Measurements from ENCODE around the gene KCNH2. TPM values are rescaled to one million over a fixed set of nuclear protein-coding genes. Genes with fewer than 3 reads are reported as not detected.

KCNH2 gene
- total and polyA plus RNA-seq, 4 donors: 0.18 to 74.6 (median 0.33) TPM; not detected in 1

DNA sequence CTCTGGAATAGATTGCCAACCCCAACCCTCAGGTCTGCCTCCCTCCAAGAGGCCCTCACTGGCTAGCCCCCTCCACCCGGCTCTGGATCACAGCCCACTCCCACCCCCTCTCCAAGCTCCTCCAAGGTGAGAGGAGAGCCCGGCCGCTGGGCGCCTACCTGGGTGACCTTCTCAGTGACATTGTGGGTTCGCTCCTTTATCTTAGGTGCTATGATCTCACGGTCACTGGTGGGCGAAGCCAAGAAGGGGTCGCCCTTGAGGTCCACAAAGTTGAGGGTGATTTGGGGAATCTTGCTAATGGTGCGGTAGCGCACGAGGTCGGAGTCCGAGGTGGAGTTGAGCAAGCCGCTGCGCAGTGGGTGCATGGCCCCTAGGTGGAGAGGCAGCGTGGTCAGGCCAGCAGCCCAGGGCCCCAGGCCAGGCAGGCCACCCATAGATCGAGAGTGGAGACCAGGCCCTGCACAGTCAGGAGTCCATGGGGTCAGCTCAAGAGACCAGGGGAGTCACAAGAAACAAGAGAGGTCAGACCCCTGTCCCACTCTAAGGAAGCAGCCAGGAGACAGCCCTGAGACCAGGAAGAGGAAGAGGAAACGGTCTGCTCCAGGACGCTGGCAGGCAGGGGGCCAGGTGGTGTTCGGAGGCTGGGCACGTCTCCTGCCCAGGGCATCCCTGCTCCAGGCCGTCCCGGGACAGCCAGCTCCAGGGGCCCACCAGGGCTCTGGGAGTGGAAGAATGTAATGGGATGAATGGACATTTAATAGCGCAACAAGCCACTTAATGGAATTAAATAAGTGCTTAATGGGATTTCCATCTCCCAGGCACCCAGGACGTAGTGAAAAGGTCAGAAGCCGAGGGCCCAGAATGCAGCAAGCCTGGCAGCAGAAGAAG lies 20.7 kb downstream of the KCNH2 start:
- H3K36me3 ChIP-seq (ENCODE audit: control insufficient read depth in 4 of 4, insufficient read depth in 3 of 4, low read depth in 1 of 4, low read length in 3 of 4): no peaks in the 10 kb centered on the region
- 82% methylated on average over 26 of the region's 26 CpGs for WGBS
- no peak overlapping the region for H3K27ac ChIP-seq (ENCODE audit: low read depth in 1 of 2, low read length in 2 of 2)
- no peak overlapping the region for H3K4me3 ChIP-seq (ENCODE audit: low read depth in 1 of 3, low read length in 3 of 3)
- H3K9ac ChIP-seq (ENCODE audit: low read depth in 1 of 2, low read length in 2 of 2): no peak overlapping the region
- no peak for TF ChIP-seq TAF1 (conservative IDR thresholded peaks at IDR 0.05)
- TF ChIP-seq, protein P1, sequence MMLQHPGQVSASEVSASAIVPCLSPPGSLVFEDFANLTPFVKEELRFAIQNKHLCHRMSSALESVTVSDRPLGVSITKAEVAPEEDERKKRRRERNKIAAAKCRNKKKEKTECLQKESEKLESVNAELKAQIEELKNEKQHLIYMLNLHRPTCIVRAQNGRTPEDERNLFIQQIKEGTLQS (IDR thresholded peaks at IDR 0.05): no peak
- no peak for TF ChIP-seq EGR1 (IDR thresholded peaks at IDR 0.05; ENCODE audit: low read depth in 2 of 2)
- TF ChIP-seq FOXA2 (IDR thresholded peaks at IDR 0.05): no peak
- H3K4me1 ChIP-seq (ENCODE audit: control insufficient read depth in 4 of 4, insufficient read depth in 4 of 4, low read length in 3 of 4): no peaks in the 10 kb centered on the region
- peaks cover 0 to 7% (median 0%) of the 10 kb centered on the region in 4 donors for H3K27me3 ChIP-seq (ENCODE audit: control insufficient read depth in 4 of 4, insufficient read depth in 4 of 4, low read length in 3 of 4)
- no peaks in the 10 kb centered on the region for H3K9me3 ChIP-seq (ENCODE audit: control insufficient read depth in 4 of 4, low read length in 3 of 4)
- DNase-seq (ENCODE audit: low spot score): no peak

- Histone ChIP-seq H3K27me3 (ENCODE audit: control insufficient read depth in 4 of 4, insufficient read depth in 4 of 4, low read length in 3 of 4) (peaks cover 0 to 7% (median 0%) of the 10 kb centered on the region in 4 donors), H3K9me3 (ENCODE audit: control insufficient read depth in 4 of 4, low read length in 3 of 4) (no peaks in the 10 kb centered on the region), H3K9ac (ENCODE audit: low read depth in 1 of 2, low read length in 2 of 2) (no peak overlapping the region), H3K4me1 (ENCODE audit: control insufficient read depth in 4 of 4, insufficient read depth in 4 of 4, low read length in 3 of 4) (no peaks in the 10 kb centered on the region), H3K36me3 (ENCODE audit: control insufficient read depth in 4 of 4, insufficient read depth in 3 of 4, low read depth in 1 of 4, low read length in 3 of 4) (no peaks in the 10 kb centered on the region), H3K4me3 (ENCODE audit: low read depth in 1 of 3, low read length in 3 of 3) (no peak overlapping the region), H3K27ac (ENCODE audit: low read depth in 1 of 2, low read length in 2 of 2) (no peak overlapping the region)
- DNase-seq (ENCODE audit: low spot score): no peak
- WGBS: 87% methylated on average over 9 of the region's 9 CpGs
- TF ChIP-seq HNF4A (conservative IDR thresholded peaks at IDR 0.05) (no peak), RAD21 (IDR thresholded peaks at IDR 0.05) (no peak), FOXA1 (IDR thresholded peaks at IDR 0.05) (no peak), CTCF (IDR thresholded peaks at IDR 0.05; ENCODE audit: low read depth, low read length, missing input control) (no peak), YY1 (IDR thresholded peaks at IDR 0.05) (no peak), JUND (IDR thresholded peaks at IDR 0.05) (no peak), ZBTB33 (IDR thresholded peaks at IDR 0.05) (no peak), GABPA (IDR thresholded peaks at IDR 0.05 in 1 of 2, conservative IDR thresholded peaks at IDR 0.05 in 1 of 2) (no peak), EGR1 (IDR thresholded peaks at IDR 0.05; ENCODE audit: low read depth in 2 of 2) (no peak)
- TF ChIP-seq, protein P2, sequence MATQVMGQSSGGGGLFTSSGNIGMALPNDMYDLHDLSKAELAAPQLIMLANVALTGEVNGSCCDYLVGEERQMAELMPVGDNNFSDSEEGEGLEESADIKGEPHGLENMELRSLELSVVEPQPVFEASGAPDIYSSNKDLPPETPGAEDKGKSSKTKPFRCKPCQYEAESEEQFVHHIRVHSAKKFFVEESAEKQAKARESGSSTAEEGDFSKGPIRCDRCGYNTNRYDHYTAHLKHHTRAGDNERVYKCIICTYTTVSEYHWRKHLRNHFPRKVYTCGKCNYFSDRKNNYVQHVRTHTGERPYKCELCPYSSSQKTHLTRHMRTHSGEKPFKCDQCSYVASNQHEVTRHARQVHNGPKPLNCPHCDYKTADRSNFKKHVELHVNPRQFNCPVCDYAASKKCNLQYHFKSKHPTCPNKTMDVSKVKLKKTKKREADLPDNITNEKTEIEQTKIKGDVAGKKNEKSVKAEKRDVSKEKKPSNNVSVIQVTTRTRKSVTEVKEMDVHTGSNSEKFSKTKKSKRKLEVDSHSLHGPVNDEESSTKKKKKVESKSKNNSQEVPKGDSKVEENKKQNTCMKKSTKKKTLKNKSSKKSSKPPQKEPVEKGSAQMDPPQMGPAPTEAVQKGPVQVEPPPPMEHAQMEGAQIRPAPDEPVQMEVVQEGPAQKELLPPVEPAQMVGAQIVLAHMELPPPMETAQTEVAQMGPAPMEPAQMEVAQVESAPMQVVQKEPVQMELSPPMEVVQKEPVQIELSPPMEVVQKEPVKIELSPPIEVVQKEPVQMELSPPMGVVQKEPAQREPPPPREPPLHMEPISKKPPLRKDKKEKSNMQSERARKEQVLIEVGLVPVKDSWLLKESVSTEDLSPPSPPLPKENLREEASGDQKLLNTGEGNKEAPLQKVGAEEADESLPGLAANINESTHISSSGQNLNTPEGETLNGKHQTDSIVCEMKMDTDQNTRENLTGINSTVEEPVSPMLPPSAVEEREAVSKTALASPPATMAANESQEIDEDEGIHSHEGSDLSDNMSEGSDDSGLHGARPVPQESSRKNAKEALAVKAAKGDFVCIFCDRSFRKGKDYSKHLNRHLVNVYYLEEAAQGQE (IDR thresholded peaks at IDR 0.05): no peak
- TF ChIP-seq, protein P3, sequence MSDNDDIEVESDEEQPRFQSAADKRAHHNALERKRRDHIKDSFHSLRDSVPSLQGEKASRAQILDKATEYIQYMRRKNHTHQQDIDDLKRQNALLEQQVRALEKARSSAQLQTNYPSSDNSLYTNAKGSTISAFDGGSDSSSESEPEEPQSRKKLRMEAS (IDR thresholded peaks at IDR 0.05): no peak
Measured at GRCh38 chr7:150956395-150957132, 21.6 kb downstream of the KCNH2 start.
